NT2/D1 (cell line): ENCODE measurements around the gene PRKCH.

Experiments
- YY1 ChIP-seq: IDR thresholded peaks from 2 replicates; pipeline ENCODE4 v1.6.1; 2011; ENCODE audit not compliant: insufficient read length, insufficient read depth
- ZNF274 ChIP-seq: IDR thresholded peaks from 2 replicates; pipeline ENCODE4 v1.6.1; 2011; ENCODE audit warnings: mild to moderate bottlenecking, low read depth, low read length

GRCh38 chr14:61535032-61535431, 213.7 kb downstream of the PRKCH start:
- TF ChIP-seq ZNF274 (no peak), YY1 (no peak)
